ENCODE measurements around the gene UHRF1.

- TF ChIP-seq SIN3A (IDR thresholded peaks at IDR 0.05; ENCODE audit: low read depth) (no peak), CTCF (IDR thresholded peaks at IDR 0.05 in 2 of 3, conservative IDR thresholded peaks at IDR 0.05 in 1 of 3; ENCODE audit: borderline replicate concordance in 1 of 3, insufficient read depth in 1 of 3, low read depth in 2 of 3, low read length in 2 of 3) (no peak), EZH2 (IDR thresholded peaks at IDR 0.05) (no peak), EZH2phosphoT487 (IDR thresholded peaks at IDR 0.05; ENCODE audit: borderline replicate concordance) (no peak), ELF1 (IDR thresholded peaks at IDR 0.05; ENCODE audit: borderline replicate concordance, low read depth) (no peak), ATF3 (IDR thresholded peaks at IDR 0.05) (no peak)
These were observed 30.8 kb upstream of the UHRF1 start for GRCh38 chr19:4878491-4878968.
